NCI-H82 (cell line): ENCODE measurements around the gene BCAR1.

Source experiments
- DNase-seq: peaks from one replicate; lab custom pipeline; 2025; lab: John Stamatoyannopoulos, UW

The BCAR1 gene

GRCh38 chr16:75238853-75239541 lies 12.4 kb downstream of the BCAR1 start:
- peak; percentile 23 for DNase-seq

GRCh38 chr16:75238132-75238852 lies 13.1 kb downstream of the BCAR1 start:
- no peak for DNase-seq

GRCh38 chr16:75237398-75238131 lies 13.9 kb downstream of the BCAR1 start:
- DNase-seq, result no peak

- DNase-seq, result no peak
Measured at GRCh38 chr16:75236736-75237397, 14.6 kb downstream of the BCAR1 start.

- no peak for DNase-seq
Measured at GRCh38 chr16:75236232-75236631, 15.2 kb downstream of the BCAR1 start.

GRCh38 chr16:75235721-75236193 lies 15.7 kb downstream of the BCAR1 start:
- DNase-seq, result no peak

- DNase-seq, result no peak
Measured at GRCh38 chr16:75234856-75235696, 16.3 kb downstream of the BCAR1 start.

- DNase-seq, result no peak
Measured at GRCh38 chr16:75233611-75233938, 17.8 kb downstream of the BCAR1 start.

GRCh38 chr16:75231570-75231969 lies 19.9 kb downstream of the BCAR1 start:
- DNase-seq, result no peak

GRCh38 chr16:75230471-75231110 lies 20.8 kb downstream of the BCAR1 start:
- no peak for DNase-seq

GRCh38 chr16:75229172-75230031 lies 22.0 kb downstream of the BCAR1 start:
- no peak for DNase-seq

- DNase-seq, result no peak
Measured at GRCh38 chr16:75228143-75228976, 23.1 kb downstream of the BCAR1 start.

GRCh38 chr16:75227361-75228142 lies 23.9 kb downstream of the BCAR1 start:
- no peak for DNase-seq

GRCh38 chr16:75226550-75227360 lies 24.7 kb downstream of the BCAR1 start:
- DNase-seq, result no peak

GRCh38 chr16:75225678-75226515 lies 25.5 kb downstream of the BCAR1 start:
- DNase-seq, result no peak

- DNase-seq, result no peak
Measured at GRCh38 chr16:75225092-75225491, 26.3 kb downstream of the BCAR1 start.
